ENCODE data around the gene AKT2. TPM values are rescaled to one million over a fixed set of nuclear protein-coding genes. Genes with fewer than 3 reads are reported as not detected.

Gene AKT2
- total RNA-seq, 1 donor from 2014 or later = 107 TPM

DNA sequence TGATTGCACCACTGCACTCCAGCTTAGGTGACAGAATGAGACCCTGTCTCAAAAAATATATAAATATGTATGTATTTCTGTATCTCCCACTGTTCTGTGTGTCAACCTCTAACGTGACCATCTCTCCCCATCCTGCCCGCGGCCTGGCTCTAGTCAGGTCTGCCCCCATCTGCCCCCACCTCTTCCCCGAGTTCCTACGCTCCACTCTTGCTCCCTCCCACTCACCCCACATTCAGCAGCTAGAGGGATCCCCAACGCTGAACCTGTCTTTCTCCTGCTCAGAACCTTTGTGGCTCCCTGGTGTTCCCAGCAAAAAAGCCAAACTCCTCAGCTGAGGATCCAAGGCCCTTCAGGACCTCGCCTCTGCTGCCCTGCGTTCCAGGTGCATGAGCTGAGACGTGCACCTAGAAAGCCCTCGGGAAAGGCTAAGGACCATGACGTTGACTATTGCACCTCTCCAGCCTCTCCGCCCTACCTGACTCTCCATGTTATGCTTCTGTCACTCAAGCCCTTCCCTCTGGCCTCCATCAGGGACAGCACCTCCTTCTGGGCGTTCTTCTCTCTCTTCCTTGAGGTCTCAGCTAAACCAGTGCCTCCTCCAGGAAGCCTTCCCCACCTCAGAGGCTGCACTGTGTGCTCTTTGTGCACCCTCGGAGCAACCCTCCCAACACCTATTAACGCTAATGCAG, 18.1 kb downstream of the AKT2 start:
- H3K4me3 ChIP-seq = peak overlapping the region; percentile 27
- DNase-seq = no peak
- H3K27me3 ChIP-seq (ENCODE audit: low read depth) = no peaks in the 10 kb centered on the region
- H3K36me3 ChIP-seq = peaks cover 27% of the 10 kb centered on the region
- H3K27ac ChIP-seq (replicated peaks) = peak overlapping the region; percentile 80
- no peaks in the 10 kb centered on the region for H3K9me3 ChIP-seq (replicated peaks)
- intact Hi-C loops (cut with micrococcal nuclease) = no loop called here
- TF ChIP-seq, protein P1, sequence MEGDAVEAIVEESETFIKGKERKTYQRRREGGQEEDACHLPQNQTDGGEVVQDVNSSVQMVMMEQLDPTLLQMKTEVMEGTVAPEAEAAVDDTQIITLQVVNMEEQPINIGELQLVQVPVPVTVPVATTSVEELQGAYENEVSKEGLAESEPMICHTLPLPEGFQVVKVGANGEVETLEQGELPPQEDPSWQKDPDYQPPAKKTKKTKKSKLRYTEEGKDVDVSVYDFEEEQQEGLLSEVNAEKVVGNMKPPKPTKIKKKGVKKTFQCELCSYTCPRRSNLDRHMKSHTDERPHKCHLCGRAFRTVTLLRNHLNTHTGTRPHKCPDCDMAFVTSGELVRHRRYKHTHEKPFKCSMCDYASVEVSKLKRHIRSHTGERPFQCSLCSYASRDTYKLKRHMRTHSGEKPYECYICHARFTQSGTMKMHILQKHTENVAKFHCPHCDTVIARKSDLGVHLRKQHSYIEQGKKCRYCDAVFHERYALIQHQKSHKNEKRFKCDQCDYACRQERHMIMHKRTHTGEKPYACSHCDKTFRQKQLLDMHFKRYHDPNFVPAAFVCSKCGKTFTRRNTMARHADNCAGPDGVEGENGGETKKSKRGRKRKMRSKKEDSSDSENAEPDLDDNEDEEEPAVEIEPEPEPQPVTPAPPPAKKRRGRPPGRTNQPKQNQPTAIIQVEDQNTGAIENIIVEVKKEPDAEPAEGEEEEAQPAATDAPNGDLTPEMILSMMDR (IDR thresholded peaks at IDR 0.05; ENCODE audit: borderline replicate concordance) = no peak
- H3K4me1 ChIP-seq = peaks cover 82% of the 10 kb centered on the region

DNA sequence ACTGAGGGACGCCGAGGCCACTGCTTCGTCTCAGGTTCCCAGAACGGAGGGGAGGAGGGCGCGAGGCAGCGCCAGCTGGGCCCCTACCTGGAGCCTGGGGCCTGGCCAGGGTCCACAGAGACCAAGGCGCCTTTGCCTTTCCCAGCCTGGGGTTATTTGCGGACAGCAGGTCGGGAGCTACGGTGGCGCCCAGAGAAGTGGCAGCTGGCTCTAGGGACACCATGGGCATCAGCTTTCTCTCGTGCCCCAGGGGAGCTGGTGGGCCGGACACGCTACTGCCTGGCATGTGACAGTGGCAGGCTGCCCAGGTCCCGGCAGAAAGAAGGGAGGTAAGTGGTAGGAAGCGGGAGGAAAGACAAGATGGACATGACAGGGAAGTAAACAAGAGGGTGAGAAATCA, 19.0 kb downstream of the AKT2 start:
- H3K27ac ChIP-seq (replicated peaks) = peak overlapping the region; percentile 80
- TF ChIP-seq, protein P1 (IDR thresholded peaks at IDR 0.05; ENCODE audit: borderline replicate concordance) = no peak
- H3K4me1 ChIP-seq = peaks cover 74% of the 10 kb centered on the region
- intact Hi-C loops (cut with micrococcal nuclease) = no loop called here
- no peaks in the 10 kb centered on the region for H3K9me3 ChIP-seq (replicated peaks)
- H3K36me3 ChIP-seq = peaks cover 28% of the 10 kb centered on the region
- peak overlapping the region; percentile 27 for H3K4me3 ChIP-seq
- no peaks in the 10 kb centered on the region for H3K27me3 ChIP-seq (ENCODE audit: low read depth)
- peak; percentile 79 for DNase-seq

DNA sequence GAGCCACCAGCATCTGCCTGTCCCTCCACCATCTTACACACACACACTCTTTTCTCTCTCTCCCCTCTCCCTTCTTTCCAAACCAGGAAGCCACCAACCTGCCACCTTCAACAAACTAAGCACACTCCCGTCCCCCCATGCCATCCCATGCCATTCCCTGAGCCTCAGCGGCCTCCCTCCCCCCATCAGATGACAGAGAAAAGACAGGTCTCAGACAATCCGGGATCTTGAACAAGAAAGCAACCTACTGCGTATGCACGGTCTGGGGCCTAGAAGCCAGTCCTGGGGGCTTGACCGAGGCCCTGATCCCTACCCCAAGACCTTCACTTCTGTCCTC, 19.4 kb downstream of the AKT2 start:
- Histone ChIP-seq H3K36me3 (peaks cover 28% of the 10 kb centered on the region), H3K9me3 (replicated peaks) (no peaks in the 10 kb centered on the region), H3K4me3 (peak overlapping the region; percentile 27), H3K4me1 (peaks cover 71% of the 10 kb centered on the region), H3K27ac (replicated peaks) (peak overlapping the region; percentile 80), H3K27me3 (ENCODE audit: low read depth) (no peaks in the 10 kb centered on the region)
- no peak for DNase-seq
- intact Hi-C loops (cut with micrococcal nuclease) = no loop called here
- TF ChIP-seq, protein P1 (IDR thresholded peaks at IDR 0.05; ENCODE audit: borderline replicate concordance) = no peak

DNA sequence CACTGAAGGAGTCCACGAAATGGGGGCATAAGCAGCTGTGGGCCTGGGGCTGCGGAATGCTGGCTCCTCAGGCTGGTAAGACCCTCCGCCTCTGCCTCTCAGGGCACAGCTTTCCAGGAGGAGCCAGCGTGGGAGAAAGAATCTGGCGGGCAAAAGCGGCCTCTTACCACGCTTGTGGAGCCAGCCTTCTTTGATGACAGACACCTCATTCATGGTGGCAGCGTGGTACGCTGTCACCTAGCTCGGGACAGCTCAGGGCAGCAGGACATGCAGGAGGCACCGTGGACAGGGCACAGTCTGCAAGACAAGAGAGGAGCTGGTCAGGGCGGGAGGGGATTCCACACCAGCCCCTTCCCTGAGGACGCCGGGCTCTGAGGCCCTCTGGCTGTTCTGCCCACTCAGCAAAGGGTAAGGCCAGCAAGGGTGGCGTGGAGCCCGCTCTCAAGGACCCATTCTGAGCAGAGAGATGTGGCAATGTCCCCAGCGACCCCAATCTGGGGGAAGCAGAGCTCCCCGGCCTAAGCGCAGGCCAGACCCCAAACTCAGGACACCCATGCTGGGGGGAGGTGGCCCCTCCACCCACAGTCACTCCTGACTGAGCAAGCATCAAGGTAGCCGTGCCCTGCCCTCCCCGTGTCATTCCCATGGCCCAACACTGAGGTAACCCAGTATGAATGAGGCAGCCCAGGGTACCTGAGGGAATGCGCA, 19.9 kb downstream of the AKT2 start:
- H3K27ac ChIP-seq (replicated peaks) = peak overlapping the region; percentile 80
- TF ChIP-seq, protein P1 (IDR thresholded peaks at IDR 0.05; ENCODE audit: borderline replicate concordance) = no peak
- peak; percentile 12 for DNase-seq
- intact Hi-C loops (cut with micrococcal nuclease) = no loop called here
- peaks cover 28% of the 10 kb centered on the region for H3K36me3 ChIP-seq
- H3K27me3 ChIP-seq (ENCODE audit: low read depth) = no peaks in the 10 kb centered on the region
- no peaks in the 10 kb centered on the region for H3K9me3 ChIP-seq (replicated peaks)
- no peak overlapping the region for H3K4me3 ChIP-seq
- peaks cover 66% of the 10 kb centered on the region for H3K4me1 ChIP-seq

DNA sequence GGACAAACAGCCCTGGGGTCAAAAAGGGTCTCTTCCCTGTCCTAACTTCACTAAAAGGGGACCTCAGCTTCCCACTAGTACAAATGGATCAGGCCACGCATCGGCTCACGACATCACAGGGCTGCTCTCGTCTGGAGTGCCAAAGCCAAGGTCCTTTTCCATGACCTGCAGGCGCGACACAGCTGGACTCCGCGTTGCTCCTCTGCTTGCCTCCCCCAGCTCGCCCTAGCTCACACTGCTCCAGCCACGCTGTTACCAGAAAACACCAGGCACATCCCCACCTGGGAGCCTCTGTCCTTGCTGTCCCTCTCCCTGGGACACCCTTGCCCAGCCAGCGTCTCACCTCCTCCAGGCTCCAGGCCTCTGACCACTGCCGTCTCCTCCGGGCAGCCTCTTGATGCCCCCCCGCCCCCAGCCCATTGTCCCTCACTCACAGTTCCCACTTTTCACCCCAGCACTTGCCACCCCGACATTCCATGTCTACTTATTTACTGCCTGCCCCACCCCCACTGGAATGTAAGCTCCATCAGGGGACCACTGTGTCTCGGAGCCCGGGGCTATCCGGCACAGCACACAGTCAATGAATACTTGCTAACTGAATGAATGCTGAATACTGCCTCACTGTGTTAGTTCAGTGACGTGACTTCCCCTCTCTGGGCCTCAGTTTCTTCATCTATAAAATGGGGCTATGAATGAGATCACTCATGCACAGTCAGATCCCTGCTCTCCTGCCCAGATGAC, 20.7 kb downstream of the AKT2 start:
- no peaks in the 10 kb centered on the region for H3K9me3 ChIP-seq (replicated peaks)
- peaks cover 64% of the 10 kb centered on the region for H3K4me1 ChIP-seq
- H3K27me3 ChIP-seq (ENCODE audit: low read depth) = no peaks in the 10 kb centered on the region
- peak overlapping the region; percentile 16 for H3K27ac ChIP-seq (replicated peaks)
- TF ChIP-seq, protein P1 (IDR thresholded peaks at IDR 0.05; ENCODE audit: borderline replicate concordance) = no peak
- intact Hi-C loops (cut with micrococcal nuclease) = no loop called here
- H3K4me3 ChIP-seq = no peak overlapping the region
- peaks cover 28% of the 10 kb centered on the region for H3K36me3 ChIP-seq
- DNase-seq = peak; percentile 13

All from left ventricle myocardium inferior (tissue), 1 donor.